ENCODE measurements around the gene SAP30BP.

SAP30BP gene

DNA sequence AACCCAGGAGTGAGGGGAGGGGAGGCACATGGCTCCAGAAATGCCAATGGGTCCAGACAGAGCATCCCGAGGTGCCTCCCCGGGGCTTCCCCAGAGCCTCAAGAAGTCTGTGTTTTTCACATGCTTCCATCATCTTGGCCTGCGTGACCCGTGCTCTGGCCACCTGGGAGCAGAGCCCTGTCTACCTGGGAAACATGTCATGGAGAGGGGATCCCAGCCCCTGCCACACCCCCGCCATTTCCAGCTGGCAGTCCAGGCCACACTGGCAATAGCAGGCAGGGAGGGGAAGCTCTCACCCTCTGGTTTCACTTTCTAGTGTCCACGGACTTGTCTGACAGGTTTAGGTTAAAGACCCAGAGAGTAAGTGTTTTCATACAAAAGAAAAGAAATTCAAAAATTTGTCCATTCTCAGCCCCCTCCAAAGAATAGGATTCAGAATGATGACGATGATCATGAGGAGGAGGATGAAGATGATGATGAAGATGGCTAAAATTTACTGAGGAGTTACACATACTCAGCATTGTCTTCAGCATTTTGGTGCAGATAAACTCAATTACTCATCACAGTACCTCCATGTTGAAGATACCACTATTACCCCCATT is 24.9 kb upstream of the SAP30BP start:
- no peak overlapping the region for H3K4me3 ChIP-seq (ENCODE audit: control insufficient read depth, low read depth, low read length)
- no peak for DNase-seq (ENCODE audit: low read depth)
- no peak for TF ChIP-seq CTCF (conservative IDR thresholded peaks at IDR 0.05; ENCODE audit: control insufficient read depth, insufficient read depth, low read depth, low read length)

DNA sequence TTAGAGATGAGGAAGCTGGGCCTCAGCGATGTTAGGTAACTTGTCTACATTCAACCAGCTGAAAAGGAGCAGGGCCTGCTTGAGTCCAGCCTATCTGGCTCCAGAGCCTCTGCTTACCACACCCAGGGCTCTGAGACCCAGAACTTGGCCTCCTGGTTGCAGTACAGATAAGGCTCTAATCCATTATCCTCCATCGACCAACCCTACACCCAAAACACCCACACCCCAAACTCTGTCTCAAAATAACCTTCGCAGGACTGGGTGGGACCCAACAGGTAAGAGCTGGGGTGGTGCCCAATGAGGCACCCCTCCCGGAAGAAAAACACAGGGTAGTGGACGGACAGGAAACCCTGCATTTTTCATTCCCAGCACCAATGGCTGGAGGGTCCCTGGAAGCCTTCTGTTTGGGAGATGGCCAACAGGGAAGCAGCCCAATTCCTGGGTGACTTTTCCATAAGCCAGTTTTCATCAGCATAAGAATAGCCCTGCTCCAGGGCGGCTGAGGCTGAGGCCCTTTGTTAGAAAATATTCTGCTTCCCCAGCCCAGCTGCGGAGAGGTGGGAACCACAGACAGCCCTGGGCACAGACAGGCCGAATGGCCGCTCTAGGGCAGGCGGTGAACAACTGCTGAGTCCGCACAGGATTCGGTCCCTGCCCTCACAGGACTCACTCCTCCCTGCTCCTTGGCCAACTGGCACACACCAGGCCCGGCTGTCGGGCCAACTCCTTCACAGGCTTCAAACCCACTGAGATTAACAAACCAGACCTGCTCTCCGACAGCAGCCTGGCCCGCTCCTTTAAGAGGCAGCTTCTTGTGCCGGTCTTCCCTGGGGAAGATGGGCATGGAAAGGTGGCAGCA is 24.1 kb upstream of the SAP30BP start:
- H3K4me3 ChIP-seq (ENCODE audit: control insufficient read depth, low read depth, low read length): no peak overlapping the region
- no peak for DNase-seq (ENCODE audit: low read depth)
- no peak for TF ChIP-seq CTCF (conservative IDR thresholded peaks at IDR 0.05; ENCODE audit: control insufficient read depth, insufficient read depth, low read depth, low read length)

GRCh38 chr17:75643643-75644017 is 23.5 kb upstream of the SAP30BP start:
- no peak for TF ChIP-seq CTCF (conservative IDR thresholded peaks at IDR 0.05; ENCODE audit: control insufficient read depth, insufficient read depth, low read depth, low read length)
- H3K4me3 ChIP-seq (ENCODE audit: control insufficient read depth, low read depth, low read length): no peak overlapping the region
- no peak for DNase-seq (ENCODE audit: low read depth)

DNA sequence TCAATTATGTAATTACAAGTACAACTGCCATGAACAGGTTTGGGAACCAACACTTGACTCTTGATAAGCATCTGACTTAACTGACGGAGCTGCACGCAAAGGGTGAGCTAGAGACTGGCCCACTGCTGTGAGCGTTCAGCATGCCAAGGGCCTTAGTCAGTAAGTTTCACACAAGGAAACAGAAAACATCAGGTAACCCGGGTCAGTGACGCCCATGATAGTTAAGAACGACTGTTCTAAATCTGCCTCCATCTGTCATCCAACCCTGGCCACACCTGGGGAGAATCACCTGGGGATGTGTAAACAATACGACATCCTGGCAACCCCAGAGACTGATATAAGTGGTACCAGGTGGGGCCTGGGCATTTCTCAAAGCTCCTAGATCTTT is 21.6 kb upstream of the SAP30BP start:
- TF ChIP-seq CTCF (conservative IDR thresholded peaks at IDR 0.05; ENCODE audit: control insufficient read depth, insufficient read depth, low read depth, low read length): no peak
- H3K4me3 ChIP-seq (ENCODE audit: control insufficient read depth, low read depth, low read length): no peak overlapping the region
- DNase-seq (ENCODE audit: low read depth): no peak

GRCh38 chr17:75645889-75646637 is 21.1 kb upstream of the SAP30BP start:
- no peak for DNase-seq (ENCODE audit: low read depth)
- TF ChIP-seq CTCF (conservative IDR thresholded peaks at IDR 0.05; ENCODE audit: control insufficient read depth, insufficient read depth, low read depth, low read length): no peak
- H3K4me3 ChIP-seq (ENCODE audit: control insufficient read depth, low read depth, low read length): no peak overlapping the region

GRCh38 chr17:75646638-75646992 is 20.5 kb upstream of the SAP30BP start:
- DNase-seq (ENCODE audit: low read depth): no peak
- TF ChIP-seq CTCF (conservative IDR thresholded peaks at IDR 0.05; ENCODE audit: control insufficient read depth, insufficient read depth, low read depth, low read length): no peak
- no peak overlapping the region for H3K4me3 ChIP-seq (ENCODE audit: control insufficient read depth, low read depth, low read length)

Data from fibroblast of mammary gland (primary cell).